ENCODE measurements around the gene SLC31A1.
A peak's percentile ranks its signal among the peaks of the same experiment; 100 is the strongest.

Gene SLC31A1

GRCh38 chr9:113221003-113221799 is at the start of gene SLC31A1, which contains the start of gene FKBP15:
SLC31A1 (plus strand) TSS chr9:113221544; CDS start chr9:113256149, 34,605 bp downstream.
FKBP15 (minus strand) TSS chr9:113221277; CDS start chr9:113221243, 34 bp downstream.
- peak; percentile 95 to 97 for DNase-seq

- DNase-seq: no peak
Observed at GRCh38 chr9:113173341-113173740, 48.0 kb upstream of the SLC31A1 start.

GRCh38 chr9:113176803-113177202 is 44.5 kb upstream of the SLC31A1 start:
- DNase-seq: no peak

- DNase-seq: no peak
Observed at GRCh38 chr9:113177251-113177650, 44.1 kb upstream of the SLC31A1 start.

DNA sequence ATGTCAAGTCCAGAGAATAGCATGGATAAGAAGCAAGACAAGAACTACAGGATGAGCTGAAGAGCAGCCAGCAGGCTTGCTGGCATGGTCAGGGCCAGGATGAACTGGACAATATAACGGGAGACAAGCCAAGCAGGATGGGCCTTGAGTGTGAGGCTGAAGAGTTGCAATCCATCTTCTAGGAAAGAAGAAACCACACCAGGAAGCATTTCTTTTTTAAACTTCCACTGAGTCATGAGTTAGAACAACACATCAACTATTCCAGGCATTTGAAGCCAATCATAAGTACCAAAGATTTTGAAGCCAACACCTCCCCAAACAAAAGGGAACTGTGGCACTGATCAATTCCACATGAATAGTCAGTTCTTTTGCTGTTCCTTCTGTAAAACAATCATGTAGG is 43.3 kb upstream of the SLC31A1 start:
- DNase-seq: no peak

DNA sequence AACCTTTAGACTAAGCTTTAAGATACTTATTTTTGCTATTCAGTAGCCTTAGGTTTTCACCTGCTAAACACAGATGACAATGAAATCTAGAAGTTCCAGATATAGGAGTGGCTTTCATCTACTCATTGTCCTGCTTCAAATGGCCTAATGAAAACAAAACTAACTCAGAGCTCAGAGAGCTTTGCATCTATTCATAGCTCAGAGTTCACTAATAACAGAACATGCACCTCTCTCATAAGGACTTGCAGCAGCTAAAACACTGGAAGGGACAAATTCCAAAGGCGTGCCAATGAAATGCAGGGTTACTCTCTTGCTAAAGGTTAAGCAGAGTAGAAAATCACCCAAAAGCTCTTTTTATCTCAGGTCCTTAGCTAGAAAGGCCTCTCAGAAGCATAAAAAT is 41.5 kb upstream of the SLC31A1 start:
- DNase-seq: no peak

GRCh38 chr9:113181165-113181564 is 40.2 kb upstream of the SLC31A1 start:
- no peak for DNase-seq

DNA sequence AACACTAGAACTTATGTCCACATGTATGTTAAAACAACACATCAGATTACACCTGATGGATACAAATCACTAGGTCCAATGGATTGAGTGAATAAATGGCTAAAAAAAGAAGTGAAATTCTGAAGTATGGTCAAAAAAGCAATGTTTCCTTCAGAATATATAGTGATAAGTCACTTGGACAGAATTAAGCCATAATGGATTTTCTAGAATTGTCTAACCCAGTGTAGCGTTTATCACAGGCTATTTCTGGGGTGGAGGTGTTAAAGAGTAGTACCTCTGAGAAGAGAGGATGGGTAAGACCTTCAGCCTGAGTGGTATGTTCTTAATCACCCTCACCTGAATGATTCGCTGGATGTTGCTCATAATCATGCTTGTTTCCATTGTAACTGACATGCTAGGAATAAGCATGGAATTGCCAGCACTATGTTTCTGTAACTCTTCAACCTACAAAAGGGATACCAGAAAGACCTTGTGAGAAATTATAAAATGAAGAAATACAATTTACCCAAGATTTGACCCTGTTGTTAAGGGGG is 37.3 kb upstream of the SLC31A1 start:
- DNase-seq: no peak

DNA sequence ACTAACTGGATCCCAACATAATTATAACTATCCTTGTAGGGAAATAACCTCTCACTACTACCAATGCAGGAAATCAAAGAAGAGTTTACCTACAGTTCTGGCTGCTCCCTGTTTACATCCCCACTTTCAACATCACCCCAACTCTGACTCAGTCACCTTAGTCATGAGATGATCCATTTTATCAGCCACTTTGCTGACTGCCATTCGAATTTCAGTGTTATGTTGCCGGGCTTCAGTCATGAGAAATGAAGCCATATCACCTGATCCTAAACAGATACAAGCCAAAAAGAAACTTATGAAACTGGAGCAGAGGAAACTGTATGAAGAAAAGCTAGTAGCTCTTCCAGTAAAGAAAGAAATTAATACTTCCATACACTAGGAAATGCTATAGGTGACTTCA is 36.8 kb upstream of the SLC31A1 start:
- DNase-seq: no peak

DNA sequence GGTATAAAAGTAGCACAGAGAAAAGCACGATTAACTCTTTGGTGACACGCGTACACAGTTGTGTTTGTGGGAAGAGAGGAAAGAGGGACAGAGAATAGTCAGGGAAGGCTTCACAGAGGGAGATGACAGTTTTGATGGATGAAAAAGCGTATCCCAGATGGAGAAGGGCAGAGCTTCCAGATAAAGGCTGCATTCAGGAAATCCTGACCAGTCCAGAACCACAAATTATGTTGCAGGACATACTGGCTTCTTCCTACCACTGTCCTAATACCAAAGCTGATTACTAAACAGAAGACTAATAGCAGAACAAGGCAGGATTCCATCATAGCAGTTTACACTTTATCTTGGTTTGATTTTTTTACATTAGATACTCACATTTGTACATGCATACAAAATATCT is 36.1 kb upstream of the SLC31A1 start:
- no peak for DNase-seq

GRCh38 chr9:113186137-113186755 is 35.1 kb upstream of the SLC31A1 start:
- no peak for DNase-seq

GRCh38 chr9:113187929-113188595 is 33.3 kb upstream of the SLC31A1 start:
- no peak for DNase-seq

DNA sequence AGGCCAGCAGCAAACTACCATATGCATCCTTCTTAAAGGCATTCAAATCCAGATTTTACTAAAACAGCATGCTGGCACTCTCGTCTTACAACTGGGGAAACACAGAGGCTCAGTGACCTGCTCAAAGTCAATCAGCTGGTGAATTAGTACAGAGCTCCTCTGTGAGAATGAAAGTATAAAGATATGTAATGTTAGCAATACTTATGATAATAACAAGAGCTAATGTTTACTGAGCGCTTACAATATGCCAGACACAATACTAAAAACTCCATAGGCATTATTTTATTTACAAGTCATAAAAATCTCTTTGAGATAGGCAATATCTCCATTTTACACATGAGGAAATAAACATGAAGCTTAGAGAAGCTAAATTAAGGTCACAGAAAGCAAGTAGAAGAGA is 28.9 kb upstream of the SLC31A1 start:
- DNase-seq: no peak

GRCh38 chr9:113199683-113200329 is 21.5 kb upstream of the SLC31A1 start:
- no peak for DNase-seq

DNA sequence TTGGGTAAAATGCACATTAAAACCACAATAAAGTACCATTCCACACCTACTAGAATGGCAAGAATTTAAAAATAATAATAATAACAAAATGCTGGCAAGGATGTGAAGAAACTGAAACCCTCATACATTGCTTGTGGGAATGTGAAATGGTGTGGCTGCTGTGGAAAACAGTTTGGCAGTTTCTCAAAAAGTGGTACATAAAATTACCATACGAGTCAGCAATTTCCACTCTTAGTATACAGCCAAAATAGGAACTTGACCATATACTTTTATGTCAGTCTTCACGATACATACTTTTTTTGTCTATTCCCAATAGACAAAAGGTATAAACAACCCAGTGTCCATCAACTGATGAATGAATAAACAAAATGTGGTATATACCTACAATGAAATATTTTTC is 15.9 kb upstream of the SLC31A1 start:
- DNase-seq: no peak

GRCh38 chr9:113205861-113206260 is 15.5 kb upstream of the SLC31A1 start:
- DNase-seq: no peak

DNA sequence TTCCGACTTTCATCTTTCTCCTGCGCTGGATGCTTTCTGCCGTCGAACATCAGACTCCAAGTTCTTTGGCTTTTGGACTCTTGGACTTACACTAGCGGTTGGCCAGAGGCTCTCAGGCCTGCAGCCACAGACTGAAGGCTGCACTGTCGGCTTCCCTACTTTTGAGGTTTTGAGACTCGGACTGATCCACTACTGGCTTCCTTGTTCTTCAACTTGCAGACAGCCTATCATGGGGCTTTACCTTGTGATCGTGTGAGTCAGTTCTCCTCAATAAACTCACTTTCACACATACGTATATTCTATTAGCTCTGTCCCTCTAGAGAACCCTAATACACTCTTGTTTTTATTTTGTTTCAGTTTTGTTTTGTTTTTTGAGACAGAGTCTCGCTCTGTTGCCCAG is 10.5 kb upstream of the SLC31A1 start:
- no peak for DNase-seq

DNA sequence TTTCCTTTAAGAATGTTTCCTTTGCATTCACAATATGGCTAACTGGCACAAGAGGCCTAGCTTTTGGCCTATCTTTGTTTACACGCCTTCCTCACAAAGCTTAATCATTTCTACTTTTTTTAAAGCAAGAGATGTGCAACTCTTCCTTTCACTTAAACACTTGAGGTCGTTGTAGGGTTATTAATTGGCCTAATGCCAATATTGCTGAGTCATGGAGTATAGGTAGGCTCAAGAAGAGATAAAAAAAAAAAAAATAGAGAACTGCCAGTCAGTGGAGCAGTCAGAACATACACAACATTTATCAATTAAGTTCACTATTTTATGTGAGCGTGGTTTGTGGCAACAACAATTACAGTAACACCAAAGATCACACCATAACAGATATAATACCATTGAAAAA is 6.2 kb upstream of the SLC31A1 start:
- no peak for DNase-seq

DNA sequence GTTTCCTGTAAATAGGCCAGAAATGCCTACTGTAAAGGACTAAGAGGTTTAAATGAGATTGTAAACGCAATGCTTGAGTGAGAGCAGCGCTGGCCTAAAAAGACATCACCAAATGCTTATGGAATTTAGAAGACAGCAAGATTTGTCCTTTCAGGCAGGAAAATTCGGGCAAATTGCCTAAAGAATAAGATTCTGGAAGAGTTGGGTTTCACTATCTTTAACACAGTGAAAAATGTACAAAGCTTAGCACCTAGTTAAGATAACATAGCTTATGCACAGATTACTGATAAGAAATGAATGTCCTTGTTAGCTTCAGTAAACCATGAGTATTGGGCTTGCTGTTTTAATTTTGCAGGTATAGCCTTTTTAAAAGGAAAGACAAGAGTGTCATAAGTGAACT is 4.9 kb upstream of the SLC31A1 start:
- no peak for DNase-seq

GRCh38 chr9:113219186-113219936 is 2.0 kb upstream of the SLC31A1 start:
- DNase-seq: no peak

GRCh38 chr9:113219969-113220368 is 1.4 kb upstream of the SLC31A1 start:
- DNase-seq: no peak

GRCh38 chr9:113220467-113221002 is 809 bp upstream of the SLC31A1 start:
- DNase-seq: no peak
